OCI-LY1 (cell line): ENCODE results near the gene GNG7.
A peak's percentile ranks its signal among the peaks of the same experiment; 100 is the strongest.

Source experiments
- H2AFZ ChIP-seq: fragments of 200-600 bp; sonication (generic), shearing (Covaris generic); 2 replicates; pipeline ENCODE4 v1.6.0; 2014; ENCODE audit warnings: antibody characterized with exemption, mild to moderate bottlenecking, low read length
- H3F3A ChIP-seq: fragments of 200-600 bp; sonication (generic), shearing (Covaris generic); 2 replicates; pipeline ENCODE4 v1.6.0; 2014; ENCODE audit warnings: mild to moderate bottlenecking, antibody characterized with exemption, low read length, moderate library complexity; ENCODE audit not compliant: insufficient read depth
- H3K27ac ChIP-seq: fragments of 200-600 bp; sonication (generic); 2 replicates; pipeline ENCODE4 v1.5.1; 2014; ENCODE audit warnings: low read length, mixed run types, mild to moderate bottlenecking, low read depth; ENCODE audit not compliant: poor library complexity, severe bottlenecking
- H3K27me3 ChIP-seq: fragments of 200-600 bp; sonication (generic); 2 replicates; pipeline ENCODE4 v1.6.0; 2014; ENCODE audit warnings: antibody characterized with exemption, mild to moderate bottlenecking, low read length, moderate library complexity; ENCODE audit not compliant: insufficient read depth
- H3K36me3 ChIP-seq: fragments of 200-600 bp; sonication (generic); 2 replicates; pipeline ENCODE4 v1.6.1; 2014; ENCODE audit warnings: mild to moderate bottlenecking, antibody characterized with exemption, low read length, moderate library complexity, mixed read lengths; ENCODE audit not compliant: insufficient read depth
- H3K4me1 ChIP-seq: fragments of 200-600 bp; sonication (generic); 2 replicates; pipeline ENCODE4 v1.5.1; 2014; ENCODE audit warnings: mild to moderate bottlenecking, low read length, moderate library complexity; ENCODE audit not compliant: insufficient read depth, severe bottlenecking
- H3K4me2 ChIP-seq: fragments of 200-600 bp; sonication (generic), shearing (Covaris generic); 2 replicates; pipeline ENCODE4 v1.6.1; 2014; ENCODE audit warnings: low read length
- H3K4me3 ChIP-seq: fragments of 200-600 bp; sonication (generic); 2 replicates; pipeline ENCODE4 v1.5.1; 2014; ENCODE audit warnings: low read length, low read depth, mild to moderate bottlenecking, mixed read lengths; ENCODE audit not compliant: poor library complexity, severe bottlenecking
- H3K79me2 ChIP-seq: fragments of 200-600 bp; shearing (Covaris generic); 2 replicates; pipeline ENCODE4 v1.6.1; 2016; ENCODE audit warnings: mixed run types, low read length, mixed read lengths; ENCODE audit not compliant: insufficient read depth
- H3K9ac ChIP-seq: fragments of 200-600 bp; sonication (generic), shearing (Covaris generic); 2 replicates; pipeline ENCODE4 v1.6.1; 2014; ENCODE audit warnings: mild to moderate bottlenecking, low read length, mixed read lengths
- H3K9me2 ChIP-seq: fragments of 200-600 bp; sonication (generic), shearing (Covaris generic); 2 replicates; pipeline ENCODE4 v1.6.1; 2014; ENCODE audit warnings: low read depth, mild to moderate bottlenecking, low read length, mixed read lengths
- H3K9me3 ChIP-seq: fragments of 200-600 bp; shearing (Covaris generic); 2 replicates; pipeline ENCODE4 v1.6.1; 2014; ENCODE audit warnings: low read length, mixed read lengths
- H4K20me1 ChIP-seq: fragments of 200-600 bp; sonication (generic), shearing (Covaris generic); 2 replicates; pipeline ENCODE4 v1.6.0; 2016; ENCODE audit warnings: mild to moderate bottlenecking, low read length; ENCODE audit not compliant: insufficient read depth
- CTCF ChIP-seq: fragments of 200-600 bp; sonication (generic), shearing (Covaris generic); IDR thresholded peaks from 2 replicates; pipeline ENCODE4 v1.5.1; 2017; ENCODE audit warnings: mild to moderate bottlenecking, antibody characterized with exemption, low read length, moderate library complexity, mixed read lengths
- EZH2 ChIP-seq: fragments of 200-600 bp; sonication (generic), shearing (Covaris generic); IDR thresholded peaks from 2 replicates; pipeline ENCODE4 v1.8.0; 2017; ENCODE audit warnings: borderline replicate concordance, mixed run types, mild to moderate bottlenecking, antibody characterized with exemption, low read length, moderate library complexity, mixed read lengths

GNG7 gene

GRCh38 chr19:2616741-2617392 lies 85.6 kb downstream of the GNG7 start:
- peaks cover 58% of the 10 kb centered on the region for H3K4me1 ChIP-seq
- H3K9ac ChIP-seq: no peak overlapping the region; the same call in 1 of the 2 replicates
- TF ChIP-seq CTCF (no peak), EZH2 (no peak)

GRCh38 chr19:2615782-2616181 lies 86.7 kb downstream of the GNG7 start:
- Histone ChIP-seq H3K36me3 (no peaks in the 10 kb centered on the region), H3K79me2 (no peaks in the 10 kb centered on the region), H3K27me3 (no peaks in the 10 kb centered on the region), H3K4me2 (no peak overlapping the region), H4K20me1 (no peaks in the 10 kb centered on the region), H3K9me3 (0 out of 2 replicates have a peak, but pooled peaks cover 3% of the 10 kb centered on the region), H3F3A (no peaks in the 10 kb centered on the region), H3K4me3 (no peak overlapping the region), H3K27ac (no peak overlapping the region), H3K9me2 (no peaks in the 10 kb centered on the region), H2AFZ (no peak overlapping the region), H3K9ac (no peak overlapping the region), H3K4me1 (peaks cover 50% of the 10 kb centered on the region)
- no peak for TF ChIP-seq CTCF
- no peak for TF ChIP-seq EZH2

More at GRCh38 chr19:2616741-2617392, 85.6 kb downstream of the GNG7 start:
- H3K9me3 ChIP-seq: 0 out of 2 replicates have a peak, but pooled peaks cover 3% of the 10 kb centered on the region
- no peaks in the 10 kb centered on the region for H4K20me1 ChIP-seq
- H3K4me2 ChIP-seq: peak overlapping the region; percentile 10; the same call in 1 of the 2 replicates
- H3F3A ChIP-seq: no peaks in the 10 kb centered on the region
- H3K27ac ChIP-seq: peak overlapping the region; percentile 42
- no peak overlapping the region for H3K4me3 ChIP-seq
- H3K79me2 ChIP-seq: no peaks in the 10 kb centered on the region
- no peaks in the 10 kb centered on the region for H3K27me3 ChIP-seq
- H3K9me2 ChIP-seq: no peaks in the 10 kb centered on the region
- no peak overlapping the region for H2AFZ ChIP-seq
- H3K36me3 ChIP-seq: no peaks in the 10 kb centered on the region

- Histone ChIP-seq H3F3A (no peaks in the 10 kb centered on the region), H4K20me1 (no peaks in the 10 kb centered on the region), H3K4me3 (no peak overlapping the region), H2AFZ (no peak overlapping the region), H3K9me3 (0 out of 2 replicates have a peak, but pooled peaks cover 3% of the 10 kb centered on the region), H3K4me2 (peak overlapping the region; percentile 39), H3K9ac (no peak overlapping the region), H3K79me2 (no peaks in the 10 kb centered on the region), H3K27me3 (no peaks in the 10 kb centered on the region), H3K27ac (no peak overlapping the region), H3K9me2 (no peaks in the 10 kb centered on the region), H3K36me3 (no peaks in the 10 kb centered on the region), H3K4me1 (peaks cover 39% of the 10 kb centered on the region)
- TF ChIP-seq CTCF (peak; percentile 94), EZH2 (no peak)
These were observed 88.8 kb downstream of the GNG7 start for GRCh38 chr19:2613507-2614295.
